A673 (cell line): ENCODE results near the gene STK11. TPM values are rescaled to one million over a fixed set of nuclear protein-coding genes. Genes with fewer than 3 reads are reported as not detected.

Experiments used
- BruUV-seq: library from RNA; stranded (reverse); fragments of 400-500 nt; replicated peaks from 2 replicates; lab custom pipeline; 2021; lab: Mats Ljungman, UMichigan
- CTCF ChIA-PET: fragments of 300-600 bp; sonication (Branson Sonifier 250); formaldehyde crosslinking; loops from one replicate; lab custom pipeline; 2022; ENCODE audit warnings: antibody characterized with exemption; lab: Charles Lee
- POLR2A ChIA-PET: fragments of 300-600 bp; sonication (Branson Sonifier 250); formaldehyde crosslinking; loops from one replicate; lab custom pipeline; 2022; ENCODE audit warnings: antibody characterized with exemption; ENCODE audit not compliant: low non-redundant PET; lab: Charles Lee
- DNase-seq: peaks from one replicate; pipeline ENCODE4 v3.0.0-alpha.2; 2015; ENCODE audit warnings: low spot score
- H3K27ac ChIP-seq: fragments of 200-600 bp; sonication (generic); 2 replicates; pipeline ENCODE4 v1.5.1; 2016; ENCODE audit warnings: mixed run types, low read depth, mild to moderate bottlenecking, mixed read lengths, antibody characterized with exemption, low read length; ENCODE audit not compliant: poor library complexity, severe bottlenecking
- H3K27me3 ChIP-seq: fragments of 200-600 bp; sonication (generic); replicated peaks from 2 replicates; pipeline ENCODE4 v1.6.1; 2017; ENCODE audit warnings: mixed run types, low read depth, mild to moderate bottlenecking, mixed read lengths, antibody characterized with exemption, low read length; ENCODE audit not compliant: insufficient read depth, poor library complexity
- H3K36me3 ChIP-seq: fragments of 200-600 bp; sonication (generic); 2 replicates; pipeline ENCODE4 v1.6.1; 2016; ENCODE audit warnings: mixed run types, mild to moderate bottlenecking, mixed read lengths, antibody characterized with exemption, low read length; ENCODE audit not compliant: insufficient read depth, poor library complexity, severe bottlenecking
- H3K4me1 ChIP-seq: fragments of 200-600 bp; sonication (generic); 2 replicates; pipeline ENCODE4 v1.6.1; 2017; ENCODE audit warnings: mixed run types, mild to moderate bottlenecking, mixed read lengths, antibody characterized with exemption, low read length; ENCODE audit not compliant: insufficient read depth, poor library complexity, severe bottlenecking
- H3K4me3 ChIP-seq: fragments of 200-600 bp; sonication (generic); 2 replicates; pipeline ENCODE4 v1.5.1; 2016; ENCODE audit warnings: low read depth, mixed run types, mild to moderate bottlenecking, mixed read lengths, low read length; ENCODE audit not compliant: poor library complexity, severe bottlenecking
- H3K9me3 ChIP-seq: fragments of 200-600 bp; sonication (generic); 2 replicates; pipeline ENCODE4 v1.6.1; 2016; ENCODE audit warnings: mixed run types, low read depth, mild to moderate bottlenecking, mixed read lengths, antibody characterized with exemption, low read length; ENCODE audit not compliant: poor library complexity, severe bottlenecking
- CTCF ChIP-seq: fragments of 300-800, 200-600 bp; sonication (generic); conservative IDR thresholded peaks from 2 replicates; pipeline ENCODE4 v1.5.1; 2017; ENCODE audit warnings: low read depth, mild to moderate bottlenecking, antibody characterized with exemption, low read length, moderate library complexity, mixed read lengths
- EZH2 ChIP-seq: fragments of 200-600 bp; sonication (generic); IDR thresholded peaks from 2 replicates; pipeline ENCODE4 v1.6.1; 2017; ENCODE audit warnings: borderline replicate concordance, low read depth, mild to moderate bottlenecking, mixed read lengths, antibody characterized with exemption, low read length; ENCODE audit not compliant: poor library complexity, severe bottlenecking
- intact Hi-C: fragments of 100-400 bp; cut with micrococcal nuclease; formaldehyde crosslinking; loops from one replicate; pipeline ENCODE4 v1.10.0; 2022; ENCODE audit not compliant: unreplicated experiment
- total RNA-seq: library from RNA; stranded (reverse); gene quantifications from 2 replicates; pipeline ENCODE4 v1.2.3, GENCODE V29; 2021

Gene STK11
- total RNA-seq, 1 experiment from 2014 or later: 64.9 TPM

GRCh38 chr19:1261538-1261797 is 55.9 kb downstream of the STK11 start:
- intact Hi-C loops: no loop called here
- no TSS peak for BruUV-seq
- ChIA-PET POLR2A (interaction anchor here (1.5 kb wide), 1 partner anchor 7 kb away, joined by 3 read pairs; the partner anchor contains the start of gene CIRBP), CTCF (interaction anchor here (1.1 kb wide), 1 partner anchor 17 kb away, joined by 4 read pairs; no protein-coding TSS in a partner anchor)
- peaks cover 16% of the 10 kb centered on the region for H3K36me3 ChIP-seq
- H3K9me3 ChIP-seq: no peaks in the 10 kb centered on the region
- no peak for TF ChIP-seq EZH2
- TF ChIP-seq CTCF: peak; percentile 42
- DNase-seq: peak; percentile 75
- peak overlapping the region; percentile 90 for H3K27ac ChIP-seq
- H3K4me1 ChIP-seq: peaks cover 74% of the 10 kb centered on the region
- H3K4me3 ChIP-seq: peak overlapping the region; percentile 82
- no peaks in the 10 kb centered on the region for H3K27me3 ChIP-seq

- ChIA-PET POLR2A (interaction anchor here (1.5 kb wide), 1 partner anchor 7 kb away, joined by 3 read pairs; the partner anchor contains the start of gene CIRBP), CTCF (interaction anchor here (0.5 to 1.1 kb wide), 3 partner anchors 18 to 110 kb away, joined by 3 to 11 read pairs (median 4); no protein-coding TSS in a partner anchor)
- DNase-seq: no peak
- H3K4me1 ChIP-seq: peaks cover 72% of the 10 kb centered on the region
- H3K4me3 ChIP-seq: peak overlapping the region; percentile 82
- peak overlapping the region; percentile 90 for H3K27ac ChIP-seq
- intact Hi-C loops: no loop called here
- TF ChIP-seq EZH2: no peak
- no peak for TF ChIP-seq CTCF
- no peaks in the 10 kb centered on the region for H3K27me3 ChIP-seq
- no TSS peak for BruUV-seq
- H3K36me3 ChIP-seq: peaks cover 11% of the 10 kb centered on the region
- H3K9me3 ChIP-seq: no peaks in the 10 kb centered on the region
Measured at GRCh38 chr19:1261798-1262622, 56.4 kb downstream of the STK11 start.

GRCh38 chr19:1262623-1263123 is 57.1 kb downstream of the STK11 start:
- peaks cover 72% of the 10 kb centered on the region for H3K4me1 ChIP-seq
- POLR2A ChIA-PET: no interaction called here
- no TSS peak for BruUV-seq
- H3K27ac ChIP-seq: peak overlapping the region; percentile 90
- CTCF ChIA-PET: no interaction called here
- peaks cover 4% of the 10 kb centered on the region for H3K36me3 ChIP-seq
- intact Hi-C loops: no loop called here
- H3K4me3 ChIP-seq: peak overlapping the region; percentile 82
- TF ChIP-seq EZH2: no peak
- TF ChIP-seq CTCF: no peak
- H3K27me3 ChIP-seq: no peaks in the 10 kb centered on the region
- no peak for DNase-seq
- no peaks in the 10 kb centered on the region for H3K9me3 ChIP-seq
